K562 (cell line): ENCODE measurements around the gene TMED10. TPM values are rescaled to one million over a fixed set of nuclear protein-coding genes. Genes with fewer than 3 reads are reported as not detected.

Experiments
- ATAC-seq: fragments of 200-7000 bp; cut with Tn5 transposase; 3 replicates; pipeline ENCODE4 v1.9.1; 2020; ENCODE audit warnings: moderate library complexity
- BruUV-seq: library from RNA; stranded (reverse); fragments of 400-500 nt; replicated peaks from 2 replicates; lab custom pipeline; 2021; lab: Mats Ljungman, UMichigan
- CTCF ChIA-PET: fragments of 300-600 bp; formaldehyde crosslinking; extraction: SDS; loops from one replicate; lab custom pipeline; 2021; ENCODE audit warnings: low intra/inter-chr PET ratio; lab: Yijun Ruan, JAX
- POLR2A ChIA-PET: fragments of 300-600, 350-650 bp; sonication (Branson Sonifier 250); formaldehyde crosslinking; extraction: SDS; loops from one replicate; lab custom pipeline; 2021; ENCODE audit warnings: antibody characterized with exemption, inconsistent platforms; lab: Yijun Ruan, JAX
- DNase-seq, 4 experiments: peaks; one replicate each; pipeline versions ENCODE4 v3.0.0 to v3.0.0-alpha.2; 2011 to 2018; ENCODE audit warnings: low spot score in 3 of 4, mixed read lengths in 3 of 4; ENCODE audit errors: extremely low read depth in 1 of 4
- FAIRE-seq: peaks from 2 replicates; lab custom pipeline; 2011; peaks lifted over from hg19 to GRCh38; lab: Jason Lieb, UNC
- H2AFZ ChIP-seq: 2 replicates; pipeline ENCODE4 v1.6.0; 2011; ENCODE audit warnings: low read depth, low read length, control low read depth, inconsistent platforms
- H3K27ac ChIP-seq: fragments of 200-600 bp; 3 replicates; pipeline ENCODE4 v1.8.0; 2011; ENCODE audit warnings: low read depth, mild to moderate bottlenecking, control low read depth, inconsistent platforms, low read length, moderate library complexity, mixed read lengths; ENCODE audit errors: extremely low read depth
- H3K27me3 ChIP-seq, 2 experiments: fragments of 300-600 bp in 1 of 2; 2 replicates in 1 of 2; 3 replicates in 1 of 2; pipeline versions ENCODE4 v1.6.0 to v1.8.0; 2011; ENCODE audit warnings: inconsistent platforms in 2 of 2, low read length in 2 of 2, mild to moderate bottlenecking in 1 of 2, mixed read lengths in 1 of 2, moderate library complexity in 1 of 2; ENCODE audit not compliant: control insufficient read depth in 2 of 2, insufficient read depth in 2 of 2
- H3K36me3 ChIP-seq: fragments of 300-600 bp; 3 replicates; pipeline ENCODE4 v1.8.0; 2011; ENCODE audit warnings: mild to moderate bottlenecking, low read length, inconsistent platforms; ENCODE audit not compliant: control insufficient read depth, insufficient read depth
- H3K4me1 ChIP-seq, 2 experiments: fragments of 200-600 bp in 1 of 2; replicated peaks in 1 of 2; 2 replicates in 1 of 2; 3 replicates in 1 of 2; pipeline versions ENCODE4 v1.5.1 to v1.8.0; 2011; ENCODE audit warnings: inconsistent platforms in 2 of 2, low read length in 2 of 2, mild to moderate bottlenecking in 1 of 2, mixed read lengths in 1 of 2, moderate library complexity in 1 of 2; ENCODE audit not compliant: control insufficient read depth in 2 of 2, insufficient read depth in 2 of 2
- H3K4me2 ChIP-seq: 2 replicates; pipeline ENCODE4 v1.6.1; 2011; ENCODE audit warnings: low read length, control low read depth, inconsistent platforms, mixed read lengths; ENCODE audit not compliant: insufficient read depth
- H3K4me3 ChIP-seq: fragments of 200-600 bp; sonication (generic), shearing (Covaris generic); 2 replicates; pipeline ENCODE4 v1.5.1; 2016; ENCODE audit warnings: control low read depth, inconsistent platforms
- H3K79me2 ChIP-seq: fragments of 200-600 bp; 3 replicates; pipeline ENCODE4 v1.8.0; 2011; ENCODE audit warnings: low read length, inconsistent platforms; ENCODE audit not compliant: control insufficient read depth, insufficient read depth
- H3K9ac ChIP-seq, 2 experiments: 2 replicates each; pipeline versions ENCODE4 v1.6.0 to v1.6.1; 2011; ENCODE audit warnings: low read depth in 2 of 2, low read length in 2 of 2, control low read depth in 1 of 2, inconsistent platforms in 1 of 2, mild to moderate bottlenecking in 1 of 2, mixed read lengths in 1 of 2; ENCODE audit not compliant: insufficient read depth in 1 of 2
- H3K9me1 ChIP-seq: one replicate; pipeline ENCODE4 v1.6.0; 2011; ENCODE audit warnings: inconsistent platforms, mild to moderate bottlenecking, low read length, moderate library complexity; ENCODE audit not compliant: control insufficient read depth, insufficient read depth
- H3K9me3 ChIP-seq: replicated peaks from 2 replicates; pipeline ENCODE4 v1.5.1; 2011; ENCODE audit warnings: low read depth, low read length, inconsistent platforms; ENCODE audit not compliant: control insufficient read depth, insufficient read depth
- H4K20me1 ChIP-seq: replicated peaks from 2 replicates; pipeline ENCODE4 v1.6.1; 2011; ENCODE audit warnings: low read length, inconsistent platforms, mixed read lengths; ENCODE audit not compliant: control insufficient read depth, insufficient read depth
- ARID1B ChIP-seq: fragments of 450-650 bp; IDR thresholded peaks from 2 replicates; pipeline ENCODE4 v1.6.1; 2016; ENCODE audit warnings: antibody characterized with exemption, mild to moderate bottlenecking, inconsistent platforms
- BMI1 ChIP-seq: fragments of 150-350 bp; IDR thresholded peaks from 2 replicates; pipeline ENCODE4 v1.6.1; 2014; ENCODE audit warnings: low read length
- CBFA2T2 ChIP-seq: fragments of 450-650 bp; conservative IDR thresholded peaks from 2 replicates; pipeline ENCODE4 v1.6.1; 2017; ENCODE audit warnings: mild to moderate bottlenecking
- CBFA2T3 ChIP-seq: fragments of 450-650 bp; IDR thresholded peaks from 2 replicates; pipeline ENCODE4 v1.6.1; 2017
- CC2D1A ChIP-seq: fragments of 450-650 bp; IDR thresholded peaks from 2 replicates; pipeline ENCODE4 v1.6.1; 2017; ENCODE audit warnings: mild to moderate bottlenecking
- CEBPB ChIP-seq: fragments of 450-650 bp; IDR thresholded peaks from 2 replicates; pipeline ENCODE4 v1.6.1; 2016; ENCODE audit warnings: missing genetic modification characterization, missing compliant biosample characterization
- HMGXB4 ChIP-seq: sonication (generic); formaldehyde crosslinking; IDR thresholded peaks from 2 replicates; pipeline ENCODE4 v1.8.1; 2023; ENCODE audit warnings: mild to moderate bottlenecking, missing genetic modification reagents
- HSF4 ChIP-seq: fragments of 250-450 bp; sonication (Bioruptor Pico); IDR thresholded peaks from 2 replicates; pipeline ENCODE4 v2.1.2; 2022; ENCODE audit warnings: mild to moderate bottlenecking, moderate library complexity, borderline replicate concordance
- MTA2 ChIP-seq: fragments of 450-650 bp; IDR thresholded peaks from 2 replicates; pipeline ENCODE4 v1.6.1; 2016; ENCODE audit warnings: low read depth
- NEUROD1 ChIP-seq: fragments of 150-350 bp; IDR thresholded peaks from 2 replicates; pipeline ENCODE4 v1.6.1; 2014; ENCODE audit warnings: borderline replicate concordance, low read length, low read depth; ENCODE audit not compliant: partially characterized antibody
- SREBF2 ChIP-seq: sonication (generic); formaldehyde crosslinking; IDR thresholded peaks from 2 replicates; pipeline ENCODE4 v1.4.0; 2020; ENCODE audit warnings: mild to moderate bottlenecking, missing genetic modification reagents
- TAL1 ChIP-seq: fragments of 450-650 bp; IDR thresholded peaks from 2 replicates; pipeline ENCODE4 v1.6.1; 2016; ENCODE audit warnings: mild to moderate bottlenecking
- TCF3 ChIP-seq: sonication (generic); formaldehyde crosslinking; IDR thresholded peaks from 2 replicates; pipeline ENCODE4 v1.4.0; 2020; ENCODE audit warnings: mild to moderate bottlenecking, missing genetic modification reagents
- TEAD4 ChIP-seq, 2 experiments: sonication (generic) in 1 of 2; formaldehyde crosslinking in 1 of 2; IDR thresholded peaks; 2 replicates each; pipeline versions ENCODE4 v1.6.1 to v1.8.0; 2012 to 2022; ENCODE audit warnings: borderline replicate concordance in 1 of 2, inconsistent platforms in 1 of 2, low read length in 1 of 2, mild to moderate bottlenecking in 1 of 2, missing genetic modification reagents in 1 of 2
- ZNF224 ChIP-seq: sonication (generic); formaldehyde crosslinking; IDR thresholded peaks from 2 replicates; pipeline ENCODE4 v1.8.0; 2022; ENCODE audit warnings: mild to moderate bottlenecking, missing genetic modification reagents
- WGBS: fragments of 100-300 bp; shearing (Covaris generic); methylation state at CpG from one replicate; pipeline ENCODE4 v1.1.6; 2016; ENCODE audit warnings: low coverage, mixed read lengths; ENCODE audit not compliant: insufficient coverage; ENCODE audit errors: missing lambda C conversion rate; 5-methylcytosine and 5-hydroxymethylcytosine counted together
- in situ Hi-C: fragments of 300-500 bp; cut with MboI; formaldehyde crosslinking; loops from 4 replicates; pipeline ENCODE4 v1.15.0; 2018; ENCODE audit warnings: inconsistent platforms, mixed read lengths
- intact Hi-C: fragments of 100-400 bp; cut with micrococcal nuclease; formaldehyde crosslinking; loops from 2 replicates; pipeline ENCODE4 v1.14.2; 2022
- polyA plus RNA-seq, 8 experiments: library from polyadenylated mRNA; depleted of rRNA in 4 of 8; stranded (reverse) in 5 of 8; unstranded in 3 of 8; fragments of >200 nt; fragmentation: Nextera tagmentation in 2 of 8; fragmentation: Illumina TruSeq in 1 of 8; extraction: Ambion mirVana in 2 of 8; extraction: Trizol in 1 of 8; gene quantifications; 2 replicates each; pipeline versions ENCODE4 v1.2.1 to v1.2.3, GENCODE V29; 2011 to 2014; ENCODE audit warnings: inconsistent platforms in 1 of 8, missing spikeins in 1 of 8
- total RNA-seq, 7 experiments: library from RNA; depleted of rRNA in 6 of 7; stranded (reverse); fragments of >200 nt in 6 of 7; fragmentation: Illumina TruSeq in 2 of 7; extraction: Trizol in 2 of 7; gene quantifications; 2 replicates each; pipeline versions ENCODE4 v1.2.1 to v1.2.3, GENCODE V29; 2011 to 2021; ENCODE audit warnings: low replicate concordance in 1 of 7
- TF ChIP-seq, protein P1 (sequence below): IDR thresholded peaks from 2 replicates; pipeline ENCODE4 v1.6.1; 2014; ENCODE audit warnings: antibody characterized with exemption

Gene TMED10
- total and polyA plus RNA-seq, 9 of the 15 experiments (the other 6 are each of a cell fraction or from before 2014, with no cell fraction given) = 62.2 to 233 (median 124) TPM

GRCh38 chr14:75197338-75197737, 20.9 kb upstream of the TMED10 start:
- no peak overlapping the region for H3K4me3 ChIP-seq
- 5% methylated on average over 2 of the region's 4 CpGs for WGBS
- FAIRE-seq = peak; percentile 61
- no peak overlapping the region for H3K9ac ChIP-seq
- no peak overlapping the region for H3K4me2 ChIP-seq
- CTCF ChIA-PET = no interaction called here
- POLR2A ChIA-PET = no interaction called here
- intact Hi-C loops = no loop called here
- peaks cover 14 to 16% of the 10 kb centered on the region in 2 experiments; a peak in 4 of 5 replicates for H3K4me1 ChIP-seq
- no peak overlapping the region for H2AFZ ChIP-seq
- TF ChIP-seq, protein P1, sequence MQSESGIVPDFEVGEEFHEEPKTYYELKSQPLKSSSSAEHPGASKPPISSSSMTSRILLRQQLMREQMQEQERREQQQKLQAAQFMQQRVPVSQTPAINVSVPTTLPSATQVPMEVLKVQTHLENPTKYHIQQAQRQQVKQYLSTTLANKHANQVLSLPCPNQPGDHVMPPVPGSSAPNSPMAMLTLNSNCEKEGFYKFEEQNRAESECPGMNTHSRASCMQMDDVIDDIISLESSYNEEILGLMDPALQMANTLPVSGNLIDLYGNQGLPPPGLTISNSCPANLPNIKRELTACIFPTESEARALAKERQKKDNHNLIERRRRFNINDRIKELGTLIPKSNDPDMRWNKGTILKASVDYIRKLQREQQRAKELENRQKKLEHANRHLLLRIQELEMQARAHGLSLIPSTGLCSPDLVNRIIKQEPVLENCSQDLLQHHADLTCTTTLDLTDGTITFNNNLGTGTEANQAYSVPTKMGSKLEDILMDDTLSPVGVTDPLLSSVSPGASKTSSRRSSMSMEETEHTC = no peak
- TF ChIP-seq TAL1 (peak; percentile 31; the same call in 1 of the 2 replicates), TCF3 (CRISPR knock-in tag) (peak; percentile 69), HSF4 (no peak), HMGXB4 (CRISPR knock-in tag) (no peak), CBFA2T3 (peak; percentile 72), TEAD4 (IDR thresholded peaks at IDR 0.05; ENCODE audit: low read length) (peak; percentile 25; the same call in 1 of the 2 replicates), TEAD4 (CRISPR knock-in tag; IDR thresholded peaks at IDR 0.05; ENCODE audit: borderline replicate concordance) (no peak), CBFA2T2 (peak; percentile 35), CC2D1A (no peak), NEUROD1 (no peak), ZNF224 (no peak), SREBF2 (no peak), ARID1B (peak; percentile 52), CEBPB (tag) (peak; percentile 47), BMI1 (no peak), MTA2 (no peak)
- in situ Hi-C loops = no loop called here
- H3K9me1 ChIP-seq = no peaks in the 10 kb centered on the region
- no peaks in the 10 kb centered on the region for H4K20me1 ChIP-seq
- BruUV-seq = no TSS peak
- H3K27ac ChIP-seq = no peak overlapping the region
- no peak for ATAC-seq
- H3K79me2 ChIP-seq = no peaks in the 10 kb centered on the region
- H3K9me3 ChIP-seq = no peaks in the 10 kb centered on the region
- no peaks in the 10 kb centered on the region for H3K27me3 ChIP-seq
- no peaks in the 10 kb centered on the region for H3K36me3 ChIP-seq
- peak in 1 of 4 experiments; percentile 39 for DNase-seq
